HG03432 (cell line): ENCODE measurements around the gene ACVR1.
"Not testable (repeated sequence)": the region's sequence is repeated elsewhere in the genome, so short reads cannot be mapped to it uniquely, and the experiment has no call there.

ENCODE experiments used
- ATAC-seq: cut with Tn5 transposase; IDR thresholded peaks from one replicate; pipeline ENCODE4 v1.9.1; 2021; ENCODE audit warnings: mild to moderate bottlenecking, moderate library complexity; ENCODE audit not compliant: unreplicated experiment

The ACVR1 gene

DNA sequence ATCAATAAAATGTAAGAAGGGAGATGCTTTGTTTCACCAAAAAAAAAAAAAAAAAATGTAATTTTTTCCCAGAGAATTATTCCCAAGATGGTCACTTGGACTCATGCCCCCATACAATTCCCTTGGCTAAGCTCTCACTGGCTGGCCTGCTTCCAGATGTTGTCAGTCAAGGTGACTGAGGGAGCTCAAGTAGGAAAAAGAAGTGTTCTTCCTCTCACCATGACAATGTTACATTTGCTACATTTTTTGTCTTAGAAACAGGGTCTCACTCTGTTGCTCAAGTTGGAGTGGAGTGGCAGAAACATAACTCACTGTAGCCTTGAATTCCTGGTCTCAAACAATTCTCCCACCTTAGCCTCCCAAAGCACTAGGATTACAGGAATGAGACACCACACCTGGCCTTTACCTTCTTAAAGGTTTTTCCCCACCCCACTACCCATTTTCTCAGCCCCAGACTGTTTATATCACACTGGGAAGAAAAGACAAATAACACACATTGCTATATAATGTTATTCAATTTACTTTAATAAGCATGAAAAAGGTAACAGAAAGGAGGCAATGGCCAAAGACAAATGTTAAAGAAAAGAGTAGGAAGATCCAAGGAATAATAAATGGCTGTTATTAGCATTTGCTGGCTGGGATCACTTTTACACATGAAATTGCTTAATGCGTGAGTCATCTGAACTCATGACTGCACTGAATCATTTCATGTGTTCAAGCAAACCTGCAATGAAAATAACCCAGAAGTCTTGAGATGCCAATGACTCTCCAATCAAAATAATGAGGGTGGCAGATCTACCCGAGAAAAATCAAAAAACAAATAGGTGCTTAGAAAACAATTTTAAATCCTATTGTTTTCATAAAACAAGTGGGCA is 45.2 kb downstream of the ACVR1 start:
- ATAC-seq: no peak

DNA sequence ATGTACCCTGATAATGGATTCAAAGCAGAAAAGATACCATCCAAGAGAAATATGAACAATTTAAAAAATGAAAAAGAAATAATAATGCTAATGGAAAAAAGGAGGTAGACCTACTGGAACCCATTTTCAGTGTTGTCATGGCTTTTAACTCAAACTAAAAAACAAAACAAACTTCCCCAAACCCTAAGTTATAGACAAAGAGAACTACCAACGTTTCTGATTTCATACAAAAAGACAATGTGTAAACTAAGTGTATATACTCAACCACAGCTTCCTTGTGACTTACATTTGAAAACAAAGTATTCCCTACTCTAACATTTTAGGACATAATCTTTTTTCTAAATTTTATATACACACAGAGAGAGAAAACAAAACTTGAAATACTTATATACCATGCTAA is 45.9 kb downstream of the ACVR1 start:
- no peak for ATAC-seq

- ATAC-seq: no peak
Measured at GRCh38 chr2:157827377-157827776, 48.8 kb downstream of the ACVR1 start.

DNA sequence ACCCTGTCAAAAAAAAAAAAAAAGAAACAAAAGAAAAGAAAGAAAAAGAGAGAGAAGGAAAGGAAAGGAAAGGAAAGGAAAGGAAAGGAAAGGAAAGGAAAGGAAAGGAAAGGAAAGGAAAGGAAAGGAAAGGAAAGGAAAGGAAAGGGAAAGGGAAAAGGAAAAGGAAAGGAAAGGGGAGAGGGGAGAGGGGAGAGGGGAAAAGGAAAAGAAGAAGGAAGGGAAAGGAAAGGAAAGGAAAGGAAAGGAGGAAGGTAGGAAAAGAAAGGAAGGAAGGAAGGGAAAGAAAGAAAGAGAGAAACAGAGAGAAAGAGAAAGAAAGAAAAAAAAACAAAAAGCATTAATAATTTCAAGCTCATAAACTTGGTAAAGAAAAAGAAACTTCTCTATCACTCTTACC is 49.5 kb downstream of the ACVR1 start:
- ATAC-seq: not testable (repeated sequence)

- no peak for ATAC-seq
Measured at GRCh38 chr2:157825885-157826284, 50.2 kb downstream of the ACVR1 start.

- ATAC-seq: no peak
Measured at GRCh38 chr2:157822993-157823392, 53.1 kb downstream of the ACVR1 start.

- no peak for ATAC-seq
Measured at GRCh38 chr2:157822533-157822932, 53.6 kb downstream of the ACVR1 start.

- no peak for ATAC-seq
Measured at GRCh38 chr2:157821519-157822131, 54.5 kb downstream of the ACVR1 start.

GRCh38 chr2:157820193-157820592 is 55.9 kb downstream of the ACVR1 start:
- no peak for ATAC-seq

- ATAC-seq: no peak
Measured at GRCh38 chr2:157819761-157820160, 56.4 kb downstream of the ACVR1 start.

- no peak for ATAC-seq
Measured at GRCh38 chr2:157818227-157818626, 57.9 kb downstream of the ACVR1 start.

DNA sequence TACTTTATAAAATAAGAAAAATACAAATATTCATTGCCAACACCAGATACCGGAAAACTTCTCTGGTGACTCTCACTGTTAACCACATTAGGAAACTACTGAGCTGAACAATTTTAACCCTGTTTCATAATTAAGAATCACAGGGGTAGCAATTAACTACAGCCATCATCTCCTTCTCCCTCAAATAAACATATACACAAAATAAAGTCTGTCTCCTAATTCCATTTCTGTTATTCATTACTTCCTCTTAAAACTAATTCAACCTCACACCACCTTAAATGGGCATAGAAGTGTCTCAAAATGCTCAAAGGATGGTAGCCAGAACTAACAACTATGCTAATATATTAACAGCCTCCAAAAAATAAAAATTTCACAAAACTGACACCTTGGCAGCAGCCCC is 60.7 kb downstream of the ACVR1 start:
- no peak for ATAC-seq

- ATAC-seq: no peak
Measured at GRCh38 chr2:157813467-157813866, 62.7 kb downstream of the ACVR1 start.

GRCh38 chr2:157810037-157810436 is 66.1 kb downstream of the ACVR1 start:
- no peak for ATAC-seq

GRCh38 chr2:157809212-157809611 is 66.9 kb downstream of the ACVR1 start:
- no peak for ATAC-seq

GRCh38 chr2:157808421-157808820 is 67.7 kb downstream of the ACVR1 start:
- no peak for ATAC-seq

- ATAC-seq: no peak
Measured at GRCh38 chr2:157806426-157807077, 69.6 kb downstream of the ACVR1 start.

- ATAC-seq: no peak
Measured at GRCh38 chr2:157805519-157805918, 70.6 kb downstream of the ACVR1 start.

- ATAC-seq: no peak
Measured at GRCh38 chr2:157804355-157804754, 71.8 kb downstream of the ACVR1 start.

GRCh38 chr2:157803952-157804351 is 72.2 kb downstream of the ACVR1 start:
- no peak for ATAC-seq

GRCh38 chr2:157803476-157803875 is 72.7 kb downstream of the ACVR1 start:
- ATAC-seq: no peak
